Lung (tissue), 12 donors: ENCODE results near the gene ALX3. TPM values are rescaled to one million over a fixed set of nuclear protein-coding genes. Genes with fewer than 3 reads are reported as not detected.

Experiments used
- ATAC-seq: fragments of 200-7000 bp; cut with Tn5 transposase; one replicate; pipeline ENCODE4 v1.9.1; 2020; ENCODE audit warnings: moderate number of reproducible peaks; ENCODE audit not compliant: insufficient read depth, low FRiP score
- DNase-seq, 3 donors: peaks; one replicate each; pipeline ENCODE4 v3.0.0-alpha.2; 2013 to 2017
- H3K27ac ChIP-seq, 2 donors: one replicate each; pipeline ENCODE4 v1.5.1; 2013; ENCODE audit warnings: mild to moderate bottlenecking in 2 of 2, moderate library complexity in 2 of 2, control low read depth in 1 of 2, inconsistent platforms in 1 of 2, low read depth in 1 of 2, low read length in 1 of 2
- H3K27me3 ChIP-seq, 3 donors: one replicate each; pipeline ENCODE4 v1.5.1; 2013; ENCODE audit warnings: low read length in 2 of 3; ENCODE audit not compliant: control insufficient read depth in 3 of 3, insufficient read depth in 3 of 3
- H3K36me3 ChIP-seq, 4 donors: one replicate each; pipeline ENCODE4 v1.5.1; 2013; ENCODE audit warnings: low read length in 4 of 4, mild to moderate bottlenecking in 1 of 4, moderate library complexity in 1 of 4; ENCODE audit not compliant: control insufficient read depth in 4 of 4, insufficient read depth in 4 of 4
- H3K4me1 ChIP-seq, 5 donors: one replicate each; pipeline ENCODE4 v1.5.1; 2013; ENCODE audit warnings: low read length in 5 of 5, mild to moderate bottlenecking in 2 of 5, moderate library complexity in 1 of 5; ENCODE audit not compliant: control insufficient read depth in 5 of 5, insufficient read depth in 5 of 5
- H3K4me3 ChIP-seq: one replicate; pipeline ENCODE4 v1.5.1; 2013; ENCODE audit warnings: mild to moderate bottlenecking, control low read depth, moderate library complexity
- H3K9ac ChIP-seq, 2 donors: one replicate each; pipeline ENCODE4 v1.5.1; 2013; ENCODE audit warnings: low read length in 2 of 2, control low read depth in 1 of 2; ENCODE audit not compliant: insufficient read depth in 1 of 2
- H3K9me3 ChIP-seq, 4 donors: one replicate each; pipeline ENCODE4 v1.5.1; 2013; ENCODE audit warnings: low read length in 3 of 4, mild to moderate bottlenecking in 1 of 4, moderate library complexity in 1 of 4; ENCODE audit not compliant: control insufficient read depth in 4 of 4, insufficient read depth in 3 of 4
- CTCF ChIP-seq: IDR thresholded peaks from 2 replicates; pipeline ENCODE4 v1.5.1; 2012; ENCODE audit warnings: mild to moderate bottlenecking; ENCODE audit errors: control extremely low read depth, extremely low read depth
- WGBS, 2 donors: extraction: QIAGEN DNeasy Blood & Tissue Kit; methylation state at CpG; one replicate each; pipeline ENCODE4 v1.1.7; 2013; 5-methylcytosine and 5-hydroxymethylcytosine counted together
- polyA plus RNA-seq, 2 donors: library from polyadenylated mRNA; stranded (reverse); fragments of 200-250 nt; gene quantifications; one replicate each; pipeline ENCODE4 v1.2.1, GENCODE V29; 2013
- total RNA-seq, 2 donors: library from RNA; depleted of rRNA in 1 of 2; stranded (reverse); fragments of >200 nt in 1 of 2; gene quantifications; one replicate each; pipeline ENCODE4 v1.2.1, GENCODE V29; 2014 to 2021
- donor health status: control.
- donor health status: control.
- donor health status: Bipolar disorder and iron deficiency.
- donor health status: healthy.
- donor health status: DM: yes; HTN: yes; CAD: no.

The ALX3 gene
- total and polyA plus RNA-seq, 4 donors: 0.13 to 0.16 TPM; not detected in 2

- no peak overlapping the region for H3K9ac ChIP-seq
- TF ChIP-seq CTCF: no peak
- peaks cover 0 to 16% (median 10%) of the 10 kb centered on the region in 3 donors for H3K27me3 ChIP-seq
- ATAC-seq (no peak), DNase-seq (no peak)
- H3K36me3 ChIP-seq: no peaks in the 10 kb centered on the region
- H3K4me3 ChIP-seq: no peak overlapping the region
- peaks cover 0 to 4% (median 0%) of the 10 kb centered on the region in 4 donors for H3K9me3 ChIP-seq
- no peaks in the 10 kb centered on the region for H3K4me1 ChIP-seq
- WGBS, 2 donors: 85 to 90% methylated on average over 2 of the region's 2 CpGs
- H3K27ac ChIP-seq: no peak overlapping the region
Measured at GRCh38 chr1:110092991-110093390, 22.5 kb upstream of the ALX3 start.

DNA sequence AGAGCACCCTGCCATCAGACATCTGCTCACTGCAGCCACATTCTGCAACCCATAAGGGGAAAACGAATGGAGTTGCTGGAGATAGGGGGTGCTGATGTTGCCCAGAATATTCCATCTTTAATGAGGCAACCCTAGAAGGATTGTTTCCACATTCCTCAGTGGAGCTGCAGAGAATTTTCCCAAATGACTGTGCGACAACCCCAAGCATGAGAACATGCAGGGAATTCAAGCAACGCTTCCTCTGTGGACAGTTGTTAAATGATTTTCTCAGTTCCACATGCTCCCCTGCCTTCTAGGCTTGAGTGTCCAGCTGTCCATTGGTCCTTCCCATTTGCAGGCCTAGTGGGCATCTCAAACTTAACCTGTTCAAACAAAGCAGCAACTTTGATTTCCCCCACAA, 21.3 kb upstream of the ALX3 start:
- H3K27ac ChIP-seq: no peak overlapping the region
- H3K27me3 ChIP-seq: peaks cover 0 to 26% (median 18%) of the 10 kb centered on the region in 3 donors
- no peak overlapping the region for H3K9ac ChIP-seq
- H3K4me1 ChIP-seq: no peaks in the 10 kb centered on the region
- DNase-seq (no peak), ATAC-seq (no peak)
- H3K9me3 ChIP-seq: peaks cover 0 to 4% (median 0%) of the 10 kb centered on the region in 4 donors
- WGBS, 2 donors: 63 to 78% methylated on average over 3 of the region's 3 CpGs
- H3K36me3 ChIP-seq: no peaks in the 10 kb centered on the region
- H3K4me3 ChIP-seq: no peak overlapping the region
- no peak for TF ChIP-seq CTCF

- H3K27ac ChIP-seq: no peak overlapping the region
- peaks cover 0 to 30% (median 22%) of the 10 kb centered on the region in 3 donors for H3K27me3 ChIP-seq
- no peaks in the 10 kb centered on the region for H3K4me1 ChIP-seq
- no peak overlapping the region for H3K4me3 ChIP-seq
- peaks cover 0 to 4% (median 0%) of the 10 kb centered on the region in 4 donors for H3K9me3 ChIP-seq
- no peak for DNase-seq
- ATAC-seq: no peak
- WGBS, 2 donors: 58 to 67% methylated on average over 2 of the region's 2 CpGs
- H3K36me3 ChIP-seq: no peaks in the 10 kb centered on the region
- H3K9ac ChIP-seq: no peak overlapping the region
- no peak for TF ChIP-seq CTCF
Measured at GRCh38 chr1:110091381-110091780, 20.9 kb upstream of the ALX3 start.
